HS-27A (cell line): ENCODE results near the gene PHF2.

Experiments used
- DNase-seq: peaks from one replicate; pipeline ENCODE4 v3.0.0-alpha.2; 2012; ENCODE audit warnings: low read depth, missing footprints

The PHF2 gene

DNA sequence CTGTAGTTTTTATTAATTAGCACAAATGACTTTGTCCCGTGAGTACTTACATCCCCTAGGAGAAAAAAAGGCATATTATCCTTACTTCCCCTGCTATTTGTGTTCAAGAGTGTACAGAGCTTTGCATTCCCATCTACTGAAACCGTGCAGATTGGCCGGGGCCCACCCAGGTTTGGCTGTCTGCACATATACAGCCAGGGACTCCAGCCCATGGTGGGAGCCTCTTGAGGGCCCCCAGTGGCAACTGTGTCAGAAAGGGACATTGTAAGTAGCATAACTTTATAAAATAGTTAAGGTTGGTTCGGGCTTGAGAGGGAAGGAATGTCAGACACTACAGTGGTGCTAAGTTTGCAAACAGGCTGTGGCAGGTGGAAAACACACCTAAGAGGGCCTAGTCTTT lies 24.7 kb downstream of the PHF2 start:
- no peak for DNase-seq

- DNase-seq = no peak
Measured at GRCh38 chr9:93601666-93602065, 25.3 kb downstream of the PHF2 start.

- no peak for DNase-seq
Measured at GRCh38 chr9:93603011-93603410, 26.6 kb downstream of the PHF2 start.

- no peak for DNase-seq
Measured at GRCh38 chr9:93603906-93604326, 27.5 kb downstream of the PHF2 start.

DNA sequence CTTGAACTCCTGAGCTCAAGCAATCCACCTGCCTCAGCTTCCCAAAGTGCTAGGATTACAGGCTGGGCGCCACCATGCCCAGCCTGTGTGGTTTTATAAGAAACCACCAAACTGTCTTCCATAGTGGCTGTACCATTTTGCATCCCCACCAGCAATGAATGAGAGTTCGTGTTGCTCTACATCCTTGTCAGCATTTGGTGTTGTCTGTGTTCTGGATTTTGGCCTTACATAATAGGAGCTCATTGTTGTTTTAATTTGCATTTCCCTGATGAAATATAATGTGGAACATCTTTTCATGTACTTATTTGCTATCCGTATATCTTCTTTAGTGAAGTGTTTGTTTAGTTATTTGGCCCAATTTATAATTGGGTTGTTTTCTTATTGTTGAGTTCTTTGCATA lies 29.8 kb downstream of the PHF2 start:
- no peak for DNase-seq

DNA sequence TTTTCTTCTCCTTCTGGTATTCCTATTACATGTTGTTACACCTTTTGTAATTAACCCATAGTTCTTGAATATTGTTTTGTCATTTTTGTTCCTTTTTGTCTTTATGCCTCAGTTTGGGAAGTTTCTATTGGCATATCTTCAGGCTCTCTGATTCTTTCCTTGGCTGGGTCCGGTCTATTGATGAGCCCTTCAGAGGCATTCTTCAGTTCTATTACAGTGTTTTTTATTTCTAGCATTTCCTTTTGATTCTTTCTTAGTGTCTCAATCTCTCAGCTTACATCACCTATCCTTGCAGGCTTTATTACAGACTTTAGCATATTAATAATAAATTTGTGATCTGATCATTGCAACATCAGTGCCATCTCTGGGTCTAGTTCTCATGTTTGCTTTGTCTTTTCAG lies 33.8 kb downstream of the PHF2 start:
- no peak for DNase-seq

DNA sequence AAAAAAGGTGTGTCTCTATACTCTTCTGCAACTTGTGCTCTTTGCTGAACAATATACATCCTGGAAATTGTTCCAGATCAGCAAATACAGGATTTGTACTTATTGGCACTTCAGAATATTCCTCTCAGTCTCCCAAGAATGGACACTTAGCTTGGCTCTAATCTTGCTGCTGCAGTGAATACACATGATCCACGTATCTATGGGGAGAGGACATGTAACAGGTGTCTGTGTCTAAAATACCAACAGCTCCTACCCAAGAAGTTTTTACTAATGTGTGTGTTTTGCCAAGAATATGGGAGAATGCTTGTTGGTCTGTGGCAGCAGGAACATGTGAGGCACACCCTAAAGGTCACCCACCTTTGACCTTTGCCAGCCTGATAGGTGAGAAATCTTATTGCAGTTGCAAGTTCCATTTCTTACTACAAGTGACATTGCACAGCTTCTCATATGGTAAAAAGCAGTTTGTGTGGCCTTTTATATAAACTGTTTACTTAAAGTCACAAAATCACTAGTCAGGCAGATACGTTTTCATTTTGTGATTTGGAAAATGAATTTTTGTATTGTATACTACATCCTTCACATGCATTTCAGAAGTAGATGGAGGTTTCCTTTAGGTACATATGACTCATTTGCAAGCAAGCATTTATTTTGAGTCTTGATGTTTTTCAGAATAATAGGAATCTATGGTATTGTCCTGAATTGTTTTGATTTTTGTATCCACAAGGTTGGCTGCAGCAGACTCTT lies 35.8 kb downstream of the PHF2 start:
- no peak for DNase-seq

DNA sequence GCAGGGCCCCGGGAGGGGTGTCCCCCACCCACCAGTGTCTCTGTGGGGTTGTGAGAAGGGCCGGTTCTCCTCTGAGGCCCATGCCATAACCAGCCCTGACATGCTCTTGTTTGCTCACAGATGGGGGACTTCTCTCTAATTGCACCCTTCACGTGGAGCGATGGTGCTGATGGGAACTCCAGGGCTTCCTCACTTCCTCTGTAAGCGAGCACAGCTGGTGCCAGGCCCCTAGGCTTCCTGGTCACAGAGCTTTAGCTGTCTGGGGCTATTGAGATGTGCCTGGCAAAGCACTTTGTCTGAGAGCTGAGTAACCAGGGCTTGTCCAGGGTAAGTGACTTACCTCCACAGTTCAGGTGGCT lies 36.4 kb downstream of the PHF2 start:
- no peak for DNase-seq

- DNase-seq = no peak
Measured at GRCh38 chr9:93613174-93613573, 36.8 kb downstream of the PHF2 start.

DNA sequence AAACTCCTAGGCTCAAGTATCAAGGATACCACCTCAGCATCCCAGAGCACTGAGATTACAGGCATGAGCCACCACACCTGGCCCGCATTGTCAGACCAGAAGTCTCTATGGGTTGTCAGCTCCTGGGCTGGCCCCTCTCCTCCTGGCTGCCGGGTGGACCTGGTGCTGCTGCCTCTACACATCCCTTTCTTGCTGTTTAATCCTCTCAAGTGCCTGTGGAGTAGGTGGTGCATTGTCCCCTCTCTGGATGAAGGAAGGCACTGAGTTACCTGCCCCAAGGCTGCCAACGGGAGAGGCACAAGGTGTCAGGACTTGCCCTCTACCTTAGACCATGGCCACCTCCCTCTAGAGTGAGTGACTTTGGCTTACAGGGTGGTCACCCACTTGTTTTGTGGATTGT lies 37.4 kb downstream of the PHF2 start:
- DNase-seq = no peak

- DNase-seq = no peak
Measured at GRCh38 chr9:93614830-93615468, 38.6 kb downstream of the PHF2 start.

DNA sequence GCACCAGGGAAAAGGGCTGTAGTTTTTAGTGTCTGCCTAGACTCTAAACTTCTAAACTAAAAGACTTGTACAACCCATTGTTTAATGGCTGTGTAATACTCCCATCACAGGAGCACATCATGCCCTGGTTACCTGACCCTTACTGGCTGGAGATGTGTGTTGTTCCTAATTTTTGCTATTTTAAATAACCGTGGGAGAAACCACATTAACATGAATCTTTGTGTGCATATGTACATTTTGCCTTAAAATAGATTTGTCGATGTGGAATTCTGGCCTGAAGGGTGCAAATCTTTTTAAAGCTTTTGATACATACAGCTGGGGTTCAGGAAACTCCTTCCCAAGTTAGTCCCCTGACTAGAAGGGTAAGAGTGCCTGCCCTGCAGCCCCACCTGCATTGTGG lies 39.7 kb downstream of the PHF2 start:
- no peak for DNase-seq

DNA sequence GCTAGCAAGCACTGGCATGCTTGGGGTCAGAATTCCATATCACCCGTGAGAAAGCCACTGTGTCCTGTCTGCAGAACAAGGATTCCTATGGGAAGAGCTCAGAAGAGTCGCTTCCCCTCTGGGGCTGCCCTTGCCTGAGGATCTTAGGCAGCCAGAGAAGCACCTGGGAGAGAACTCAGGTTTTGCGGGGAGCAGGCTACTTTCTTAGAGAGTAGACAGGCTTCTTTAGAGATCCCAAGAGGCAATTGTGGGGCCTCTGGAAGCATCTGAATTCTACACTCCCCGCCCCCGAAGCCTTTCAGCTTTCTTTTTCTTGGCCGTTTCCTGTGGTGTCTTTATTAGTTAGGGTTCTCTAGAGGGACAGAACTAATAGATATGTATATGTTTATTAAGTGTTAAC lies 40.9 kb downstream of the PHF2 start:
- no peak for DNase-seq

DNA sequence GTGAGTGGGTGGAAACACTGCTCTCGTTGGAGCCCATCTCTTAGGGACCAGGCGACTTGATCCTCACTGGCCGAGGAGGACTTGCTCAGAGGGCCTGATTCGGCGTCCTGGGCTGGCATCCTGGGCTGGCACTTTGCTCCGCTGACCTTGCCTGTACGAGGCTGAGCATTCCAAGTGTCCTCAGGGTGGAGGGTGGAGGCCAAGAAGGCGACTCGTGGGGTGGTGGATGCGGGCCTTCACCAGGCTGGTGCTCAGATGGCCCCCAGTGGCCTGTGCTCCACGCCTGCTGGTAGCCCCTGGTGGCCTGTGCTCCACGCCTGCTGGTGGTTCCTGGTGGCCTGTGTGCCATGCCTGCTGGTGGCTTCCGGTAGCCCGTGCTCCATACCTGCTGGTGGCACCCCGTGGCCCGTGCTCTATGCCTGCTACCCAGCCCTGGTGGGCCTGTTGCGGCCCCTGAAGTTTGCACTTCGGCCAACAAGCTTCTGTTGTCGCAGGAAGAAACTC lies 42.9 kb downstream of the PHF2 start:
- DNase-seq = no peak

DNA sequence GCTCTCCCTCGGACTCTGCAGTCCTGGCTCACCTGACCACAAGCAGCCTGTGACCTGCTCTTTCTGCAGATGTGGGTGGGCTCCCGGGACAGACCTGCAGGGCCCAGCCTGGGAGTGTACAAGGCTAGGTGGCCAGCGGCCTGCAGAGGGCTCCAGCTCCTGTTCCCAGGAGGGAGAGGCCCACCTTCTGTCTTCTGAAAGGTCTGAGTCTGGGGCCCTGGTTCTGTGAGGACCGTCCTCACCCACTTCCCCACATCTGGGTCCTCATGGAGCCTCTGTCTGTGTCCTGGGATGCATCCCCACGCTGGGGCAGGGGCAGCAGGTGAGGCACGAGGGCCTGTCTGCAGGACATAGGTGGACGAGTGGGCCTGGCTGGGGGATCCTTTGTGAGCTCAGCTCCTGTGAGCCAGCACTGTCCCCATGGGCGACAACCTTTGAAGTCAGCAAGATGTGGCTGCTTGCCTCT lies 43.7 kb downstream of the PHF2 start:
- no peak for DNase-seq

DNA sequence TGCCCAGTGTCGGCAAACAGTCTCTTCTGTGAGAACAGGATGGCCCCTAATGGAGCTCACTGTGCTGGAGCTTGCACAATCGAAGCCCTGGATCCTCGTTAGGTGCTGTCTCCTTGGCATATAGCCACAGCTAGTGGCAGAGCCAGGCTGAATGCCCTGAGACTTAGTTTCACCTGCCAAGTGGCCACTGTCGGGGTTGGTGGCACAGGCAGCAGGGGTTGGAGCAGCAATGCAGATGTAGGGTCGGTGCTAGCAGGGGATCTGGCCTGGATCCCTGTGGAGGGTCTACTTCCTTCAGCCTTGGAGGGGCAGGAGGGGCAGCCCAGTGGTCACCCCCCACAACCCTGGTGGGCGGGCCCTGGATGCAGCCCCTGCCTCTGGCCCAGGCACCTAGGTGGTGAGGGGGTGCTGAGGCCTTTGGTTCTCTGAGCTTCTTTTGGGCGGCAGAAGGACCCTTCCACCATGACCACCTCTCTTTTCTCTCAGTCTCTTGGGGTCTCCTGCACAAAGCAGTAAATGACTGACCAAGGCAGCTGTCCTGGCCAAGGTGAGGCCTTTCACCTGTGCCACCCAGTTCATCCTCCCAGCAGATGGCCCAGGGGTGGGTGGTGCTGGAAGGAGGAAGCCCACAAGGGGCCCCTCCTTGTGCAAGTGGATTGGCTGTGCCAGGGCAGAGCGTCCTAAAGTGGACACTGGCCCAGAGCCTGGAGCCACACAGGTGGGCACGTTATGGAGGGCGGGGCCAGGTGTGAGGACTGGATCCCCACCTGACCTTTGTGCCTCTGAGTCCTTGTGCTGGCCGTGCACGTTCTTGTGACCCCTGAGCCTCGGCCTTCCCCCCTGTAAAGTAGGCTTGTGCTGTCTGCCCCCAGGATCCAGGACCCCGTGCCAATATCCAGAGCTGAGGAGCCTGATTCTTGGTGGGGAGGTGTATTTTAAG lies 44.8 kb downstream of the PHF2 start:
- DNase-seq = no peak

DNA sequence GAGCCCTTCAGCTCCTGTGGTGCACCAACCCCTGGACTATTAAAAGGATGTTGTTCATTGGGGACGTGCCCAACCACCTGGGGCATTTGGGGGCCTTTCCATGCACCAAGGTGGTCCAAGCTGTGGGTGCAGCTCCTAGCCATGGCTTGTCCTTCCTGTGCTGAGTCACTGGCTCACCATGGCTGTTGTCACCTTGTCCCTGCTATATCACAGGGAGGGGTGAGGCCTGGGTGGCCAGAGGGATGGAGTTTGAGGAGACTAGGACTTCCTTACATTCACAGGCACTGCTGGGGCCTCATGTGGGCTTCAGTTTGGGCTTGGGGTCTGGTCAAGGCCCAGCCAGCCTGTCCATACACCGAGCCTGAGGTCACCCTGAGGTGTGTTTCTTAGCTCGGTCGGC lies 45.5 kb downstream of the PHF2 start:
- no peak for DNase-seq

- no peak for DNase-seq
Measured at GRCh38 chr9:93622691-93623090, 46.3 kb downstream of the PHF2 start.

- DNase-seq = no peak
Measured at GRCh38 chr9:93623753-93624152, 47.4 kb downstream of the PHF2 start.

GRCh38 chr9:93624431-93624834 lies 48.0 kb downstream of the PHF2 start:
- no peak for DNase-seq

- no peak for DNase-seq
Measured at GRCh38 chr9:93624977-93625376, 48.6 kb downstream of the PHF2 start.

DNA sequence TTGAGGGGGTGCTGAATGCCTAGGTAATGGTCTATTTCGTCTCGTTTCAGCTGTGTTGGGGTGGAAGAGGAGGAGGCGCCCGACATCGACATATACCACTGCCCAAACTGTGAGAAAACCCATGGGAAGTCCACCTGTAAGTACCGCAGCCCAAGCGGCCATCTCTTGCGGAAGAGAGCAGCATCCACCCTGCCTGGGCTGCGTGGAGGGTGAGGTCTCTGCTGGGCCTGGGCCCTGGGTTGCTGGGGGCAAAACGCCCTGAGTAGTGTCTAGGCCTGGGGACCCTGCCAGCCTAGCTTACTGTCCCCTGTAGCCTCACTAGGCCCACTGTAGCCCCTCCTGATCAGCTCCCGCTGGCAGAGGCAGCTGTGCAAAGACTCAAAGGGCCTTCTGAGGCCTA lies 53.5 kb downstream of the PHF2 start:
- no peak for DNase-seq
